Measurements from ENCODE around the gene HS3ST3A1. TPM values are rescaled to one million over a fixed set of nuclear protein-coding genes. Genes with fewer than 3 reads are reported as not detected.
"Not testable (repeated sequence)": the region's sequence is repeated elsewhere in the genome, so short reads cannot be mapped to it uniquely, and the experiment has no call there.

The HS3ST3A1 gene
- total and polyA plus RNA-seq, 5 donors: 2.2 to 21.1 (median 5.6) TPM

- no peaks in the 10 kb centered on the region for H3K9me3 ChIP-seq (ENCODE audit: control insufficient read depth, low read length)
- 89% methylated on average over 6 of the region's 6 CpGs for WGBS
These were observed 51.4 kb downstream of the HS3ST3A1 start for GRCh38 chr17:13550291-13550690.

GRCh38 chr17:13548576-13548975 is 53.2 kb downstream of the HS3ST3A1 start:
- intact Hi-C loops (cut with DNase I); H3K27me3 ChIP-seq (ENCODE audit: control insufficient read depth, insufficient read depth); H3K9me3 ChIP-seq (ENCODE audit: control insufficient read depth, low read length); H3K4me1 ChIP-seq (ENCODE audit: control insufficient read depth, insufficient read depth, low read length); H3K4me3 ChIP-seq (ENCODE audit: low read length); H3K27ac ChIP-seq (ENCODE audit: low read length); DNase-seq; ATAC-seq: not testable (repeated sequence)
- 85% methylated on average over 6 of the region's 6 CpGs for WGBS

More at GRCh38 chr17:13550291-13550690, 51.4 kb downstream of the HS3ST3A1 start:
- intact Hi-C loops (cut with DNase I): no loop called here
- Histone ChIP-seq H3K27ac (ENCODE audit: low read length) (no peak overlapping the region), H3K4me1 (ENCODE audit: control insufficient read depth, insufficient read depth, low read length) (no peaks in the 10 kb centered on the region), H3K27me3 (ENCODE audit: control insufficient read depth, insufficient read depth) (no peaks in the 10 kb centered on the region), H3K4me3 (ENCODE audit: low read length) (no peak overlapping the region)
- DNase-seq (no peak), ATAC-seq (no peak)

GRCh38 chr17:13546851-13547250 is 54.9 kb downstream of the HS3ST3A1 start:
- H3K27me3 ChIP-seq (ENCODE audit: control insufficient read depth, insufficient read depth): no peaks in the 10 kb centered on the region
- DNase-seq (no peak), ATAC-seq (no peak)
- no peak overlapping the region for H3K4me3 ChIP-seq (ENCODE audit: low read length)
- intact Hi-C loops (cut with DNase I): no loop called here
- no peak overlapping the region for H3K27ac ChIP-seq (ENCODE audit: low read length)
- 91% methylated on average over 2 of the region's 2 CpGs for WGBS
- no peaks in the 10 kb centered on the region for H3K9me3 ChIP-seq (ENCODE audit: control insufficient read depth, low read length)
- H3K4me1 ChIP-seq (ENCODE audit: control insufficient read depth, insufficient read depth, low read length): no peaks in the 10 kb centered on the region

DNA sequence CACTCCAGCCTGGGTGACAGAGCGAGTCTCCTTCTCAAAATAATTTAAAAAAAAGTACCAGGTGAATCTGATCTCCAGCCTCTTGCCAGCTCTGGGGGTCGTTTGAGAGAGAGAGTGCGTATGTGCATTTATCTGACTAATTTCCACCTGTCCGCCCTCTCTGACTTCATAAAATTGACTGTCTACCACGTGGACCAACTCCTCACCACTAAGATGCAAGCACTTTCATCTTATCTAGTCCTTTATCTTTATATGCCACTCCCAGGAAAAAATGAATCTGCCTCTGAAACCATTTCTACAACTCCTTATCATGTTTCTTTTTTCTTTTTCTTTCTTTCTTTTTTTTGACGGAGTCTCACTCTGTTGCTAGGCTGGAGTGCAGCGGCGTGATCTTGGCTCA is 55.8 kb downstream of the HS3ST3A1 start:
- no peak overlapping the region for H3K27ac ChIP-seq (ENCODE audit: low read length)
- H3K27me3 ChIP-seq (ENCODE audit: control insufficient read depth, insufficient read depth): no peaks in the 10 kb centered on the region
- ATAC-seq (no peak), DNase-seq (no peak)
- WGBS: 62% methylated on average over 8 of the region's 8 CpGs
- intact Hi-C loops (cut with DNase I): no loop called here
- H3K9me3 ChIP-seq (ENCODE audit: control insufficient read depth, low read length): no peaks in the 10 kb centered on the region
- no peaks in the 10 kb centered on the region for H3K4me1 ChIP-seq (ENCODE audit: control insufficient read depth, insufficient read depth, low read length)
- no peak overlapping the region for H3K4me3 ChIP-seq (ENCODE audit: low read length)

DNA sequence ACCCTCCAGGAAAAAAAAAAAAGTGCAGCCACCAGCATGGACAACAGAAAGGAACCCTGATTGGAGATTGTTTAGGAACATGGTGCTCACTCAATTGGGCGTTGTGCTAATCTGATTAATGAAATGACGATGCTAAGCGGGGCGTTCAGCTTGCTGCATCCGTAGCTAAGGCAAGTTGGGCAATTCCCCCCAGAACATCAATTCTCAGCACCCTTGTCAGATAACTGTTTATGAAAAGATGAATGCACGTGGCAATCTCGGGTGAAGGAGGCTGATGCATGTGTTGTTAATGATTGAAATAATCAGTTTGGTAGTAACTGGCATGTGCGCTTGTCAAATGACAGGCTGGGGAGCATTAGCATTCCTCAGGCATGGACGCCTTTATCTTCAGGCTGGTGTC is 57.0 kb downstream of the HS3ST3A1 start:
- ATAC-seq: no peak
- Histone ChIP-seq H3K4me3 (ENCODE audit: low read length) (no peak overlapping the region), H3K4me1 (ENCODE audit: control insufficient read depth, insufficient read depth, low read length) (no peaks in the 10 kb centered on the region), H3K27me3 (ENCODE audit: control insufficient read depth, insufficient read depth) (no peaks in the 10 kb centered on the region), H3K9me3 (ENCODE audit: control insufficient read depth, low read length) (no peaks in the 10 kb centered on the region), H3K27ac (ENCODE audit: low read length) (no peak overlapping the region)
- DNase-seq: no peak
- intact Hi-C loops (cut with DNase I): no loop called here
- 64% methylated on average over 9 of the region's 9 CpGs for WGBS

- peak in 1 of 3 donors; percentile 60 for DNase-seq
- Histone ChIP-seq H3K9me3 (ENCODE audit: control insufficient read depth, low read length) (no peaks in the 10 kb centered on the region), H3K27ac (ENCODE audit: low read length) (no peak overlapping the region), H3K27me3 (ENCODE audit: control insufficient read depth, insufficient read depth) (no peaks in the 10 kb centered on the region), H3K4me1 (ENCODE audit: control insufficient read depth, insufficient read depth, low read length) (no peaks in the 10 kb centered on the region), H3K4me3 (ENCODE audit: low read length) (no peak overlapping the region)
- 53% methylated on average over 7 of the region's 7 CpGs for WGBS
- intact Hi-C loops (cut with DNase I): no loop called here
- no peak for ATAC-seq
These were observed 57.4 kb downstream of the HS3ST3A1 start for GRCh38 chr17:13544292-13544691.

DNA sequence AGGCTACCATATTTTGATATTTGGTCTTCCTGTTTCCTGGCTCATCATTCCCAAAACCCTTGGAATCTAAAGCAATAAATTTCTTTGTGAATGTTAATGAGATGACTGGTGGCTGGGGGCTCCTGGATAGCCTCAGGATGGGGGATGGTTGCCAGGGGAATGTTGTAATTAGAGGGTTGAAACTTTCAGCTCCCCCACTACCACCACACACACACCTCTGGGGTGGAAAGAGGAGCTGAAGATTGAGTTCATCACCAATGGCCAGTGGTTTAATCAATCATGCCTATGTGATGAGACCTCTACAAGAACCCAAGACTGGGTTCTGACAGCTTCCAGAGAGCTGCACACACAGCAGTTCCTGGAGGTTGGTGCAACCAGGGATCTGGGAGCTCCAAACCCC is 59.1 kb downstream of the HS3ST3A1 start:
- H3K9me3 ChIP-seq (ENCODE audit: control insufficient read depth, low read length): no peaks in the 10 kb centered on the region
- H3K27ac ChIP-seq (ENCODE audit: low read length): no peak overlapping the region
- no peaks in the 10 kb centered on the region for H3K27me3 ChIP-seq (ENCODE audit: control insufficient read depth, insufficient read depth)
- intact Hi-C loops (cut with DNase I): no loop called here
- DNase-seq: no peak
- ATAC-seq: no peak
- H3K4me3 ChIP-seq (ENCODE audit: low read length): no peak overlapping the region
- no peaks in the 10 kb centered on the region for H3K4me1 ChIP-seq (ENCODE audit: control insufficient read depth, insufficient read depth, low read length)

DNA sequence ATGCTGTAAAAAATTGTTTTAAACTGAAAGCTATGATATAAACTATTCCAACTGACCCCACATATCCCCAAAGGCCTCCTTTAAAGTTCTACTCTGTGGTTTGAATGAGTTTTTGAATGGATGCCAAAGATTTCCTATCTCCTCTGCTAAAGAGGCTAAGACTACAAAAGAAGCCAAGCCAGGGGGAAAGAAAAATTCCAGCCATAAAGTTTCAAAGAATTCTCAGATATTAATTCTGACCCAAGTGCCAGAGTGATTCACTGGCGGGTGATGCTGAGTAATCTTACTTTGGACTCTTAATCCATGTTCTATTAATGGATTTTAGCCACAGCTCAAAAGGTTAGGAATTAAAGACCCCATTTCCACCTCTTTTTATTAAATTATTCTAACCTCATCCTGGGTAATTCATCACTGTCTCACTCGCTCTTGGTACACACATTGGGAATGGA is 60.7 kb downstream of the HS3ST3A1 start:
- Histone ChIP-seq H3K27ac (ENCODE audit: low read length) (no peak overlapping the region), H3K4me1 (ENCODE audit: control insufficient read depth, insufficient read depth, low read length) (no peaks in the 10 kb centered on the region), H3K27me3 (ENCODE audit: control insufficient read depth, insufficient read depth) (no peaks in the 10 kb centered on the region), H3K4me3 (ENCODE audit: low read length) (no peak overlapping the region), H3K9me3 (ENCODE audit: control insufficient read depth, low read length) (no peaks in the 10 kb centered on the region)
- no peak for DNase-seq
- intact Hi-C loops (cut with DNase I): no loop called here
- 55% methylated on average over 2 of the region's 2 CpGs for WGBS
- ATAC-seq: no peak

DNA sequence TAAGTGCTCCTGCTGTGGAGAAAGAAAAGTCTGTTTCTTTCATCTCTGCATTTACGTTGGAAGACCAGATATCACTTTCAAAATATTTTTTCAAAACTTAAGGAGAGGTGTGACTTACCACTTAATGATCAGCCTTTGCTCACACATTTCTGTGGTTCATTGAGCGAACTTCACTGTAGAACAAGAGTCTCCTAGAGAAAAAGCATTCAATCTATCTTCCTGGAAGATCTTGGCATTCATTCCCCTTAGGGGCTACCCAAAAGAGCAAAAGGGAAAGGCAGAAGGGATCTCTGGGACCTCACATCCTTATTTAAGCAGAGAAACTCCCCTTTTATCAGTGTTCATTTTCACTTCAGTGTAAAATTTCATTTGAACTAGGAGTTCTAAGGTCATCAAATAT is 61.2 kb downstream of the HS3ST3A1 start:
- Histone ChIP-seq H3K9me3 (ENCODE audit: control insufficient read depth, low read length) (no peaks in the 10 kb centered on the region), H3K27ac (ENCODE audit: low read length) (no peak overlapping the region), H3K4me1 (ENCODE audit: control insufficient read depth, insufficient read depth, low read length) (no peaks in the 10 kb centered on the region), H3K27me3 (ENCODE audit: control insufficient read depth, insufficient read depth) (no peaks in the 10 kb centered on the region), H3K4me3 (ENCODE audit: low read length) (no peak overlapping the region)
- DNase-seq: no peak
- no peak for ATAC-seq
- whole genome bisulfite sequencing: 71% methylated on average over 2 of the region's 2 CpGs
- intact Hi-C loops (cut with DNase I): no loop called here

DNA sequence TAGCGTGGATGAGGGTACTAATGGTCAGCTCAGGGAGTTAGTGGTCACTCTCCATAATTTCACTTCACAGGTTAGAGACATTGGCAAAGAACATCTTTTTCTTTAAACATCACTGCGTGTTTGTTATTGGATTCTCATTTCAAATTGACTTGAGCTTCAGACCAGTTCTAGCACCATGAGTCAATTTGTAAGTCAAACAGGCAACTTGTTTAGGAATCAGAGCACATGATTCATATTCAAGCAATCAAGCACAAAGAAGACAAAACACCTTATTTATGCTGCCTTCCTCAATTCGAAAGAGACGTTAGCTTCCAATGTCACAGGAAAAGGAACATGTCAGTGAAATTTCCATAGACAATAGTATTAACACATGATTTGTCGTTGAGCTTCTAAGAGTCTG is 62.3 kb downstream of the HS3ST3A1 start:
- Histone ChIP-seq H3K9me3 (ENCODE audit: control insufficient read depth, low read length) (no peaks in the 10 kb centered on the region), H3K4me3 (ENCODE audit: low read length) (no peak overlapping the region), H3K27me3 (ENCODE audit: control insufficient read depth, insufficient read depth) (no peaks in the 10 kb centered on the region), H3K4me1 (ENCODE audit: control insufficient read depth, insufficient read depth, low read length) (no peaks in the 10 kb centered on the region), H3K27ac (ENCODE audit: low read length) (no peak overlapping the region)
- DNase-seq: no peak
- intact Hi-C loops (cut with DNase I): no loop called here
- ATAC-seq: no peak
- 87% methylated on average over 5 of the region's 5 CpGs for WGBS

DNA sequence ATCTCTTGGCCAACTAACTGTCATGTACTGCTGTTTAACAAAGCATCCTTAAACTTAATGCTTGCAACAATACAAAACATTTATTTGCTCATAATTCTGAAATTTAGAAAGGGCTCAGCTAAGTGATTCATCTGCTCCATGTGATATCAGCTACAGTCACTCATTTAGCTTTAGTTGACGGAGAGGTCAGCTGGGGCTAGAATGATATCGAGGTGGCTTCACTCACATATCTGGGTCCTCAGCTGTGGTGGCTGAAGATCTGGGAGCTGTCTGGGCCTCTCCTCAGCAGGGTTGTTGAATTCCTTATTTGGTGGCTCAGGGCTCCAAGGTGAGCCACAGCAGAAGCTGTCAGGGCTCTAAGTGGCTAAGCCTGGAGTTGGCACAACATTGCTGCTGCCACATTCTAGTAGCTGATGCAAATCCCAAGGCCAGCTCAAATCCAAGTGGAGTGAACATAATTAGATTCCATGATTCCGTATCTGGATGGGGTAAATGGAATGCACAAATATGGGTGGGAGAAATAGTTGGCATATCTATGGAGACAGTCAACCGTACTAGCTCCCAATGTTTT is 62.8 kb downstream of the HS3ST3A1 start:
- 93% methylated on average over 4 of the region's 4 CpGs for WGBS
- Histone ChIP-seq H3K9me3 (ENCODE audit: control insufficient read depth, low read length) (no peaks in the 10 kb centered on the region), H3K4me3 (ENCODE audit: low read length) (no peak overlapping the region), H3K4me1 (ENCODE audit: control insufficient read depth, insufficient read depth, low read length) (no peaks in the 10 kb centered on the region), H3K27me3 (ENCODE audit: control insufficient read depth, insufficient read depth) (no peaks in the 10 kb centered on the region), H3K27ac (ENCODE audit: low read length) (no peak overlapping the region)
- ATAC-seq (no peak), DNase-seq (no peak)
- intact Hi-C loops (cut with DNase I): no loop called here
